Measurements from ENCODE around the gene ABHD8.

ABHD8 gene

GRCh38 chr19:17303167-17303939 lies at the start of gene ABHD8:
Gene ABHD8, minus strand, starts transcription at chr19:17303425. Its CDS starts 1,809 bp downstream, at chr19:17301616.
- peak; percentile 86 for DNase-seq (ENCODE audit: low spot score)

DNA sequence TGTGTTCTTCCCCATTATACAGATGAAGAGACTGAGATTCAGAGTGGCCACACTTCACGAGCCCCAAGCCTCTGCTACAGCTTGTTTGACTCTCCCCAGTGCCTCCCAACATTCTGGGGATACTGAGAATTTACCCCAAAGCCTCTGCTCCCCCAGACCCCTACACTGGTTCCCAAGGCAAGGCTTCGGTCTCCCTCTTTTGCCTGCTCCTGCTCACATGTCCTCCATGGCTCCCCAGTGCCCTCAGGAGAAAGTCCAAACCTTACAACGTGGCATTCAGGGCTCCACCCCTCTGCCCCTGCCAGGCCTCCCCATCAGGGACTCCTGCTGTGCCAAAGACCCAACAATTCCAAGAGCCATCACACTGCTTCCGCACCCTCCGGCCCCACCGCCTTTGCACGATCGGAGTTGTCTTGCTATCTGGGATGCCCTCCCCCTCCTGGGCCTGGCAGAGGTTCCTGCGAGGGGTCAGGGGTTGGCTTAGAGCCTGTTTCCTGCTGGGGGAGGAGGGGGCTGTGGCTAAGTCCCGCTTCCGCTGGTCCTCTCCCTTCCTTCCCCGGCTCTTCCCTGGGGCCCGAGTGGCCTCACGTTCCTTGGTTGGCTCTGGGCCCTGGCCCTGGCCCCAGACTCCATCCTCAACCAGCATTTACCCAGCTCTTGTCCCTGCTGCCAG lies 49.5 kb upstream of the ABHD8 start:
- DNase-seq (ENCODE audit: low spot score), result no peak

DNA sequence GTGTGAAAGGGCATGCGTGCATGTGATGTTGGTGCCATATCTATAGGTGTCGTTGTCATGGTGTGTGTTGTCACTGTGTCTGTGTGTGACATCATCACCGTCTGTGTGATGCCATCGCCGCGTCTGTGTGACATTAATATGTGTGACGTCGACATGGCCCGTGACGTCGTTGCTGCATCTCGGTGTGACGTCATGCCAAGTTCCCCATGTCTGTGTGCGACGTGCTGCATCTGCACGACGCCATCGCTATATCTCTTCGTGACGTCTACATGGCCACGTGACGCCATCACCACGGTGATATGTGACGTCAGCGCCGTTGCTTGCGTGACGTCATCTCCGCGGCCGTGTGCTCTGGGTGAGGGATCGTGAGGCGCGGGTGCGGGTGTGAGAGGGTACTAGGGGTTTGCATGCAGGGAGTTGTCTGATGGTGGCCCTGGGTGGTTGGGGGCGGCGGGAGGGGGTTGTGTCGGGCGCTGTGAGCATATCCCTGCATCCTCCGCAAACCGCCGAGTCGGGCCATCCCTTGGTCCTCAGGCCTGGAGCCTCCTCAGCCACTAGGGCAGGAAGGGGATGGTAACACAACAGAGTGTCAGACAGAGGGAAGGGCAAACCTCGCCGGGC lies 48.7 kb upstream of the ABHD8 start:
- DNase-seq (ENCODE audit: low spot score), result no peak

GRCh38 chr19:17348700-17349099 lies 45.5 kb upstream of the ABHD8 start:
- no peak for DNase-seq (ENCODE audit: low spot score)

GRCh38 chr19:17347877-17348276 lies 44.7 kb upstream of the ABHD8 start:
- no peak for DNase-seq (ENCODE audit: low spot score)

DNA sequence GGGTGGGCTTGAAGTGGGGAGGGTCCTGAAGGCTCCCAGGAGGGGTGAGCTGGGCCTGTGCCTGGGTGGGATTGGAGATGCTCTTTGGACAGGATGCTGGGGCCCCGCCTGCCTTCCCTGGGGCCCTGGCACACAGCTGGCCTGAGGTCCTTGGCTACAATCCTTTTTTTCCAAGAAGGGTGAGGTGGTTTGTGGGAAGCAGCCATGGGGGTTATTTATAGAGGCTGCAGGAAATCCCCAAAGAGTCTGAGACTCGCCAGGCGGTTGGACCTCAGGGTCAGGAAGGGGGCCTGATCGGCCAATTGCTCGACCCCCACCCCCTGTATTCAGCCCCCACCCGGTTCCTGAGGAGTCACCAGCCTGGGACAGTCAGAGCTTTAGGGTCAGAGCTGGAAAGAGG lies 44.1 kb upstream of the ABHD8 start:
- no peak for DNase-seq (ENCODE audit: low spot score)

- no peak for DNase-seq (ENCODE audit: low spot score)
Measured at GRCh38 chr19:17346109-17346671, 43.0 kb upstream of the ABHD8 start.

DNA sequence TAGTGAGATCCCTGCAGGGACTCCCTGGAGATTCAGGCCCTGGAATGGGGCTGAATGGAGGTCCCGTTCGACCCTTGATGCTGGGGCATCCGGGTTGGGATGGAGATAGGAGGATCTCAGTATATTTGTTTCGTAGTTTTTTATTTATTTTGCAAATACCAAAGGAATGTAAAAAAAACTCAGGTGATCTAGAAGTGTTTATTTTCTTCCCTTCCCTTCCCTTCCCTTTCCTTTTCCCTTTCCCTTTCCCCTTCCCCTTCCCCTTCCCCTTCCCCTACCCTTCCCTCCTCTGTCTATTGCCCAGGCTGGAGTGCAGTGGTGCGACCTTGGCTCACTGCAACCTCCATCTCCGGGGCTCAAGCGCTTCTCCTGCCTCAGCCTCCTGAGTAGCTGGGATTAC lies 38.6 kb upstream of the ABHD8 start:
- no peak for DNase-seq (ENCODE audit: low spot score)

- DNase-seq (ENCODE audit: low spot score), result no peak
Measured at GRCh38 chr19:17341386-17341785, 38.2 kb upstream of the ABHD8 start.

- DNase-seq (ENCODE audit: low spot score), result no peak
Measured at GRCh38 chr19:17340871-17341357, 37.7 kb upstream of the ABHD8 start.

DNA sequence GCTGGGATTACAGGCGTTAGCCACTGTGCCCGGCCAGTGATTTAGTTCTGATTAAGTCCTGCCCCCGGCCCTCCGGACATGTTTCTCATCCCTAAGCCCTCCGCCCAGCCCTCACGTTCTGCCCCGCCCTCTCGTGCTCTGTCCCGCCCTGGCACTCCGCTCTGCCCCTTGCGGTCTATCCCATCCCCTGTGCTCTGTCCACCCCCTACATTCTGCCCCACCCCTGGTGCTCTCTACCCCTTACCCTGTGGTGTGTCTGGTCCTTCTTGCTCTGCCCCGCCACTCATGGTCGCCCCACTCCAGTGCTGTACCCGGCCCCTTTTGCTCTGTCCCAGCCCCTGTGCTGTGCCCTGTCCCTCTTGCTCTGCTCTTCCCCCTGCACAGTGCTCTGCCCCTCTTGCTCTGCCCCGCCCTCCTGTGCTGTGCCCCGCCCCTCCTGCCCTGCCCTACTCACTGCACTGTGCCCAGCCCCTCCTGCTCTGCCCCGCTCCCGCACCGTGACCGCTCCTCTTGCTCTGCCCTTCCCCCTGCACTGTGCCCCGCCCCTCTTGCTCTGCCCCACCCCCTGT lies 37.2 kb upstream of the ABHD8 start:
- no peak for DNase-seq (ENCODE audit: low spot score)

GRCh38 chr19:17339088-17339741 lies 36.0 kb upstream of the ABHD8 start:
- no peak for DNase-seq (ENCODE audit: low spot score)

DNA sequence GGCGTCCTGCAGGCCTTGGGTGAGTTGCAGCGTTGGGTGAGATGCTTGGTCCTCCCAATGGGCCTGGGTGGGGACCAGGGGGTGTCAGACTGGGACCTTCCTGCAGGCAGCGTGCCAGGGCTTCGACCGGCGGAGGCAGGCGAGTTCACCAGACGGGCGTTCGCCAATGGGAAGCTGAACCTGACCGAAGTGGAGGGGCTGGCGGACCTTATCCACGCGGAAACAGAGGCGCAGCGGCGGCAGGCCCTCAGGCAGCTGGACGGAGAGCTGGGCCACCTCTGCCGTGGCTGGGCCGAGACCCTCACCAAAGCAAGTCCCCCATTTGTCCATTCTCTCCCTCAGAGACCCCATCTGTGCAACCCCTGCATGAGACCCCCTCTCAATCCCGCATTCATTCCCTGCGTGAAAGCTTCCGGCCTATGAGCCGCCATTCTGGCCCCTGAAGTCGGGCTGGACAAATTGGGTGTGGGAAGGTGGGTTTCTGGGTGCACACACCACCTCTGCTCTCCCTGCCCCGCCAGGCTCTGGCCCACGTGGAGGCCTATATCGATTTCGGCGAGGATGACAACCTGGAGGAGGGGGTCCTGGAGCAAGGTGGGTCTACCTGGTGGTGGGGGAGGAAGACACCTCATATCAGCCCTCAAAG lies 35.3 kb upstream of the ABHD8 start:
- no peak for DNase-seq (ENCODE audit: low spot score)

- DNase-seq (ENCODE audit: low spot score), result no peak
Measured at GRCh38 chr19:17337675-17338432, 34.6 kb upstream of the ABHD8 start.

DNA sequence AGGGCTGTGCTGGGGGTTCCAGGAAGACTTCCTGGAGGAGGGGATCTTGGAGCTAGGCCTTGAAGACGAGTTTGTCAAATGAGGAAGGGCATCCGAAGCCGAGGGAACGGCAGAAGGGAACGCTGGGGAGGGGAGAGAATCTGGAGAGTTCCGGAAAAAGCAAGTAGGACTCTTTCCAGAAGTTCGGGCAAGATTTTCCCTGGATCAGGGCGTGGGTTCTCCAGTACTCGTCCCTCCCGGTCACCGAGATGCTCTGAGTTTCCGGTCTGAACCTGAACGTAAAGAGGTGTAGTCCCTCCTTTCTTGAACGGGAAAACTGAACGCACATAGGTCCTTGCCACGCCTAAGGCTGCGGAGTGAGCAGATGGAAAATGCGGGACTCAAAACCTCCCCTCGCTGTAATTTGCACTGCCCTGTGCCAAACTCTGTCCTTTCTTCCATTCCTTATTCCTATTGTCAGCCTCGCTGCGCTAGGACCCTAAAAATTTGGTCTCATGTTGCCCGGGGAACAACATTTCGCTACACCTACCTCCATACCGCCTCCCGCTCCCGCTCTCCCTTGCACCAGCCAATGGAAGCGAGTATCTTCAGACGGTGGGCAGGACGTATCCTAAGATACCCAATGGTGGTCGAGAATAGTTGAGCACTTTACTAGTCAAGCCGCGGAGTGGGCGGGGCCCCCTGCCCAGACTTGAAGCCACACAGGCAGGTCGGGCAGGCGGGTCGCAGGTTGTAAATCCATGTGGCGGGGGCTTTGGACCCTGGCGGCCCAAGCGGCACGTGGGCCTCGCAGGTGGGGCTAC lies 33.8 kb upstream of the ABHD8 start, which contains the start of gene GTPBP3:
TSS of gene GTPBP3 (plus strand) at position 682 of the 803 bp plus-strand sequence. CDS start at position 741, 59 bp downstream.
- peak; percentile 98 for DNase-seq (ENCODE audit: low spot score)

GRCh38 chr19:17335575-17335974 lies 32.4 kb upstream of the ABHD8 start:
- DNase-seq (ENCODE audit: low spot score), result no peak

DNA sequence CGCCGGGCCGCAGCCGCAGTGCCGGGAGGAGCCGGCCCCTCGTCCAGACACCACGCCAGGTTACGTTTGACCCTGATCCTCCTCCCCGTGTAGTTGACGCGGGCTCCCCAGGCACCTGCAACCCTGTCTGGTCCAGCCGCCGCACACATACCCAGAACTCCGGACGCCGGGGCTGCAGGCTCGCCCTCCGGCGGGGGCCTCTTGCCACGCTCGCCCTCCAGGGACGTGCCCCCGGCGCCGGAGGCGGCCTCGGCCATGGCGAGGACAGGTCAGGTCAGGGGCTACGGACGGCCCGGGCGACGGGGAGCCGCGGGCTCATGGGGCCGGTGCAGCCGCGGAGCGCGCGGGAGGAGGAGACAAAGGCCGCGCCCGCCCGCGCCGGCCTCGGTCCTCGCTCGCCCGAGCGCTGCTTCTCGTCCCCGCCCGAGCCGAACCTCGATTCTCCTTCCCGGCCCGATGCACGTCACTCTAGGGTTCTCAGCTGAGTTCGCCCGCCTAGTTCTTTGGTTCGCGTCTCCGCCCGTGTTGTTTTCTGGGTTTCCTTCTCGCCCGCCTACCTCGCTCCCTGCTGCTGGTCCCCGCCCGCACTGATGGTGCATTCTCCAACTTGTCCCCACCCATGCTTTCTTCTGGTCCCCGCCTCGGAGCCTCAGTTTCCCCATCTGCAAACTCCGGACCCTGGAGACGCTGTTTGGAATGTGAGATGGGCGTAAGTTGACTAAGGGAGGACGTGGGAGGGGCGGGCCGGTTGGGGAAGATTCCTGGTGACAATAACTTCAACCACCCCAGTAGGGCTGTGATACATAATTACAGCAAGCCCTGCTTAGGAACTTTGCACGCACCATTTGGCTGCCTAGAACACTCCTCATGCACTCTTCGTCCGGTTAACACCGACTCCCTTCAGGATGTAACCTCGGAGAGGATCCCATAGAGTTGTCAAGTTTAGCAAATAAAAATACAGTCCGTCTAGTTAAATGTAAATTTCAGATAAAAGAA lies 31.5 kb upstream of the ABHD8 start, which contains the start of gene ANO8:
TSS of gene ANO8 (minus strand) at position 442 of the 996 bp plus-strand sequence. CDS start at position 257, 185 bp downstream.
- DNase-seq (ENCODE audit: low spot score), result peak; percentile 93
